Ectodermal cell (in vitro differentiated cells): Measurements from ENCODE around the gene B3GNT3.
A peak's percentile ranks its signal among the peaks of the same experiment; 100 is the strongest.

Experiments used
- H3K27ac ChIP-seq: 2 replicates; pipeline ENCODE4 v1.7.0; 2013; ENCODE audit warnings: mild to moderate bottlenecking, low read depth, low read length; ENCODE audit not compliant: insufficient read depth, poor library complexity, severe bottlenecking
- H3K27me3 ChIP-seq: 2 replicates; pipeline ENCODE4 v1.7.0; 2013; ENCODE audit warnings: mild to moderate bottlenecking, low read length; ENCODE audit not compliant: insufficient read depth, control insufficient read depth, poor library complexity, severe bottlenecking
- H3K36me3 ChIP-seq: one replicate; pipeline ENCODE4 v1.7.0; 2013; ENCODE audit warnings: low read length; ENCODE audit not compliant: control insufficient read depth, insufficient read depth
- H3K4me1 ChIP-seq: one replicate; pipeline ENCODE4 v1.7.0; 2013; ENCODE audit warnings: low read length; ENCODE audit not compliant: control insufficient read depth, insufficient read depth
- H3K4me3 ChIP-seq: 2 replicates; pipeline ENCODE4 v1.7.0; 2013; ENCODE audit warnings: low read depth, low read length, control low read depth; ENCODE audit not compliant: insufficient read depth
- H3K9me3 ChIP-seq: 2 replicates; pipeline ENCODE4 v1.7.0; 2013; ENCODE audit warnings: mild to moderate bottlenecking, low read length, moderate library complexity; ENCODE audit not compliant: control insufficient read depth
- WGBS, 2 experiments: methylation state at CpG; one replicate each; pipeline ENCODE4 v1.1.7; 2013; ENCODE audit warnings: missing lambda C conversion rate in 2 of 2; 5-methylcytosine and 5-hydroxymethylcytosine counted together

The B3GNT3 gene

GRCh38 chr19:17754634-17755442 is 40.1 kb upstream of the B3GNT3 start:
- Histone ChIP-seq H3K9me3 (no peaks in the 10 kb centered on the region), H3K4me1 (peaks cover 21% of the 10 kb centered on the region), H3K27me3 (no peaks in the 10 kb centered on the region), H3K27ac (no peak overlapping the region), H3K36me3 (no peaks in the 10 kb centered on the region), H3K4me3 (no peak overlapping the region)
- 85 to 87% methylated on average over 5 of the region's 5 CpGs for WGBS, 2 experiments

GRCh38 chr19:17755443-17755890 is 39.5 kb upstream of the B3GNT3 start:
- Histone ChIP-seq H3K4me1 (peaks cover 21% of the 10 kb centered on the region), H3K9me3 (no peaks in the 10 kb centered on the region), H3K27ac (peak overlapping the region; percentile 46), H3K27me3 (no peaks in the 10 kb centered on the region), H3K4me3 (no peak overlapping the region), H3K36me3 (no peaks in the 10 kb centered on the region)
- 83 to 100% methylated on average over 1 of the region's 1 CpG for WGBS, 2 experiments

GRCh38 chr19:17755977-17756670 is 38.8 kb upstream of the B3GNT3 start:
- H3K27ac ChIP-seq = no peak overlapping the region
- WGBS, 2 experiments = 54 to 58% methylated on average over 11 to 12 of the region's 12 CpGs

GRCh38 chr19:17757125-17757524 is 37.8 kb upstream of the B3GNT3 start:
- Histone ChIP-seq H3K27me3 (no peaks in the 10 kb centered on the region), H3K4me1 (peaks cover 21% of the 10 kb centered on the region), H3K36me3 (no peaks in the 10 kb centered on the region), H3K4me3 (no peak overlapping the region), H3K27ac (no peak overlapping the region), H3K9me3 (no peaks in the 10 kb centered on the region)
- 92 to 95% methylated on average over 9 of the region's 9 CpGs for WGBS, 2 experiments

More at GRCh38 chr19:17755977-17756670, 38.8 kb upstream of the B3GNT3 start:
- no peaks in the 10 kb centered on the region for H3K36me3 ChIP-seq
- H3K9me3 ChIP-seq = no peaks in the 10 kb centered on the region
- H3K4me1 ChIP-seq = peaks cover 21% of the 10 kb centered on the region
- no peak overlapping the region for H3K4me3 ChIP-seq
- H3K27me3 ChIP-seq = no peaks in the 10 kb centered on the region

- WGBS, 2 experiments = 88 to 90% methylated on average over 5 of the region's 5 CpGs
- Histone ChIP-seq H3K4me1 (peaks cover 21% of the 10 kb centered on the region), H3K4me3 (no peak overlapping the region), H3K36me3 (no peaks in the 10 kb centered on the region), H3K27me3 (no peaks in the 10 kb centered on the region), H3K9me3 (no peaks in the 10 kb centered on the region), H3K27ac (no peak overlapping the region)
Observed at GRCh38 chr19:17758515-17758914, 36.4 kb upstream of the B3GNT3 start.

GRCh38 chr19:17761148-17761547 is 33.8 kb upstream of the B3GNT3 start:
- Histone ChIP-seq H3K27me3 (no peaks in the 10 kb centered on the region), H3K9me3 (no peaks in the 10 kb centered on the region), H3K36me3 (no peaks in the 10 kb centered on the region), H3K4me1 (no peaks in the 10 kb centered on the region), H3K4me3 (no peak overlapping the region), H3K27ac (no peak overlapping the region)
- 94 to 97% methylated on average over 4 of the region's 4 CpGs for WGBS, 2 experiments

GRCh38 chr19:17762505-17763229 is 32.3 kb upstream of the B3GNT3 start:
- no peaks in the 10 kb centered on the region for H3K4me1 ChIP-seq
- H3K36me3 ChIP-seq = no peaks in the 10 kb centered on the region
- 65 to 74% methylated on average over 17 of the region's 17 CpGs for WGBS, 2 experiments
- H3K4me3 ChIP-seq = no peak overlapping the region
- H3K27me3 ChIP-seq = no peaks in the 10 kb centered on the region
- no peaks in the 10 kb centered on the region for H3K9me3 ChIP-seq
- H3K27ac ChIP-seq = peak overlapping the region; percentile 76

GRCh38 chr19:17764348-17764747 is 30.6 kb upstream of the B3GNT3 start:
- no peaks in the 10 kb centered on the region for H3K4me1 ChIP-seq
- H3K36me3 ChIP-seq = no peaks in the 10 kb centered on the region
- no peak overlapping the region for H3K4me3 ChIP-seq
- H3K27me3 ChIP-seq = no peaks in the 10 kb centered on the region
- no peak overlapping the region for H3K27ac ChIP-seq
- 94 to 97% methylated on average over 5 to 6 of the region's 7 CpGs for WGBS, 2 experiments
- H3K9me3 ChIP-seq = no peaks in the 10 kb centered on the region

- H3K9me3 ChIP-seq = no peaks in the 10 kb centered on the region
- 91% methylated on average over 12 of the region's 12 CpGs for WGBS, 2 experiments
- H3K36me3 ChIP-seq = no peaks in the 10 kb centered on the region
- no peak overlapping the region for H3K4me3 ChIP-seq
- no peak overlapping the region for H3K27ac ChIP-seq
- no peaks in the 10 kb centered on the region for H3K4me1 ChIP-seq
- H3K27me3 ChIP-seq = no peaks in the 10 kb centered on the region
Observed at GRCh38 chr19:17765069-17765618, 29.8 kb upstream of the B3GNT3 start.
